HepG2 (cell line): ENCODE results near the gene CDCA5. TPM values are rescaled to one million over a fixed set of nuclear protein-coding genes. Genes with fewer than 3 reads are reported as not detected.

Experiments
- AFF4 ChIP-seq: sonication (generic); formaldehyde crosslinking; IDR thresholded peaks from 2 replicates; pipeline ENCODE4 v1.4.0; 2020; ENCODE audit warnings: missing genetic modification reagents
- AKNA ChIP-seq: sonication (generic); formaldehyde crosslinking; IDR thresholded peaks from 2 replicates; pipeline ENCODE4 v1.4.0; 2020; ENCODE audit warnings: missing genetic modification reagents, borderline replicate concordance
- GLI4 ChIP-seq: sonication (generic); formaldehyde crosslinking; IDR thresholded peaks from 2 replicates; pipeline ENCODE4 v1.5.1; 2020; ENCODE audit warnings: missing genetic modification reagents, mild to moderate bottlenecking, moderate library complexity, borderline replicate concordance
- HOXD1 ChIP-seq: sonication (generic); formaldehyde crosslinking; IDR thresholded peaks from 2 replicates; pipeline ENCODE4 v1.5.0; 2020; ENCODE audit warnings: missing genetic modification reagents
- KMT2B ChIP-seq: IDR thresholded peaks from 2 replicates; pipeline ENCODE4 v1.6.1; 2016; ENCODE audit warnings: missing genetic modification reagents, missing compliant biosample characterization
- MIXL1 ChIP-seq: IDR thresholded peaks from 2 replicates; pipeline ENCODE4 v1.6.1; 2016
- MTA3 ChIP-seq: sonication (generic); formaldehyde crosslinking; IDR thresholded peaks from 2 replicates; pipeline ENCODE4 v1.4.0; 2020; ENCODE audit warnings: missing genetic modification reagents
- NFIC ChIP-seq: IDR thresholded peaks from 2 replicates; pipeline ENCODE4 v1.6.1; 2012; ENCODE audit warnings: mild to moderate bottlenecking, low read length, inconsistent platforms
- NR2F6 ChIP-seq, 2 experiments: IDR thresholded peaks; 2 replicates each; pipeline ENCODE4 v1.6.1; 2016; ENCODE audit warnings: antibody characterized with exemption in 1 of 2, mild to moderate bottlenecking in 1 of 2
- RARA ChIP-seq: IDR thresholded peaks from 2 replicates; pipeline ENCODE4 v1.6.1; 2016; ENCODE audit warnings: missing genetic modification reagents, missing compliant biosample characterization
- RBM22 ChIP-seq: fragments of 200-400 bp; formaldehyde crosslinking; optimal IDR thresholded peaks from 2 replicates; pipeline ENCODE3; 2017; ENCODE audit warnings: mild to moderate bottlenecking, low read length, moderate library complexity
- TRAFD1 ChIP-seq: sonication (generic); formaldehyde crosslinking; IDR thresholded peaks from 2 replicates; pipeline ENCODE4 v1.5.1; 2020; ENCODE audit warnings: missing genetic modification reagents, mild to moderate bottlenecking, borderline replicate concordance
- ZFP36L2 ChIP-seq: sonication (generic); formaldehyde crosslinking; IDR thresholded peaks from 2 replicates; pipeline ENCODE4 v1.4.0; 2020; ENCODE audit warnings: missing genetic modification reagents
- ZNF160 ChIP-seq: sonication (generic); formaldehyde crosslinking; IDR thresholded peaks from 2 replicates; pipeline ENCODE4 v1.8.0; 2022; ENCODE audit warnings: mild to moderate bottlenecking, inconsistent platforms, missing genetic modification reagents
- ZNF569 ChIP-seq: sonication (generic); formaldehyde crosslinking; IDR thresholded peaks from 2 replicates; pipeline ENCODE4 v1.5.0; 2020; ENCODE audit warnings: mild to moderate bottlenecking, missing genetic modification reagents, moderate library complexity, borderline replicate concordance
- ZNF737 ChIP-seq: sonication (generic); formaldehyde crosslinking; IDR thresholded peaks from 2 replicates; pipeline ENCODE4 v1.5.0; 2020; ENCODE audit warnings: missing genetic modification reagents, mild to moderate bottlenecking, borderline replicate concordance
- ZNF749 ChIP-seq: sonication (generic); formaldehyde crosslinking; IDR thresholded peaks from 2 replicates; pipeline ENCODE4 v1.8.0; 2022; ENCODE audit warnings: mild to moderate bottlenecking, missing genetic modification reagents, moderate library complexity, borderline replicate concordance
- polyA plus RNA-seq, 8 experiments: library from polyadenylated mRNA; depleted of rRNA in 3 of 8; stranded (reverse) in 7 of 8; unstranded in 1 of 8; fragments of >200 nt; fragmentation: Illumina TruSeq in 4 of 8; extraction: Trizol in 4 of 8; gene quantifications; 2 replicates each; pipeline versions ENCODE4 v1.2.1 to v1.2.3, GENCODE V29; 2011 to 2016; ENCODE audit warnings: low read depth in 4 of 8, missing spikeins in 1 of 8, mixed read lengths in 1 of 8; ENCODE audit not compliant: insufficient read depth in 1 of 8
- total RNA-seq, 5 experiments: library from RNA; depleted of rRNA; stranded (reverse); fragments of >200 nt; fragmentation: Illumina TruSeq; extraction: Trizol; gene quantifications; 2 replicates each; pipeline ENCODE4 v1.2.3, GENCODE V29; 2016; ENCODE audit warnings: low read depth in 1 of 5

CDCA5 gene
- total and polyA plus RNA-seq, 2 of the 13 experiments (the other 11 are each of a cell fraction or from before 2014, with no cell fraction given): 13.5 to 50.6 TPM

- TF ChIP-seq AKNA (CRISPR knock-in tag): no peak
- TF ChIP-seq RBM22: peak; percentile 77
- TF ChIP-seq HOXD1 (CRISPR knock-in tag): no peak; the same call in 1 of the 2 replicates
- no peak for TF ChIP-seq AFF4
- TF ChIP-seq RARA: no peak
- TF ChIP-seq ZNF160 (CRISPR knock-in tag): no peak
- peak; percentile 79 for TF ChIP-seq KMT2B (CRISPR knock-in tag)
- no peak for TF ChIP-seq MTA3
- TF ChIP-seq ZNF569 (CRISPR knock-in tag): no peak
- no peak for TF ChIP-seq TRAFD1 (CRISPR knock-in tag)
- no peak for TF ChIP-seq MIXL1 (CRISPR knock-in tag)
- TF ChIP-seq ZNF737: no peak
- TF ChIP-seq NFIC: no peak
- TF ChIP-seq GLI4 (CRISPR knock-in tag): 0 out of 2 replicates have a peak, but pooled peaks have one; percentile 23
- TF ChIP-seq NR2F6 (IDR thresholded peaks at IDR 0.05): no peak
- TF ChIP-seq NR2F6 (CRISPR knock-in tag; IDR thresholded peaks at IDR 0.05): 0 out of 2 replicates have a peak, but pooled peaks have one; percentile 23
- no peak for TF ChIP-seq ZFP36L2 (CRISPR knock-in tag)
- peak; percentile 22; the same call in 1 of the 2 replicates for TF ChIP-seq ZNF749 (CRISPR knock-in tag)
Measured at GRCh38 chr11:65040847-65041622, 42.8 kb downstream of the CDCA5 start, which contains the start of gene SAC3D1 (continued).
